Ascending aorta (tissue), 2 donors: ENCODE measurements around the gene CFLAR. TPM values are rescaled to one million over a fixed set of nuclear protein-coding genes. Genes with fewer than 3 reads are reported as not detected.
"Not testable (repeated sequence)": the region's sequence is repeated elsewhere in the genome, so short reads cannot be mapped to it uniquely, and the experiment has no call there.

Experiments
- DNase-seq, 2 donors: peaks; one replicate each; pipeline ENCODE4 v3.0.0-alpha.2; 2019; ENCODE audit warnings: low spot score in 2 of 2
- H3K27ac ChIP-seq, 2 donors: fragments of 200-600 bp; sonication (generic); one replicate each; pipeline ENCODE4 v1.5.1; 2016 to 2017; ENCODE audit warnings: mild to moderate bottlenecking in 1 of 2
- H3K27me3 ChIP-seq: fragments of 200-600 bp; sonication (generic); one replicate; pipeline ENCODE4 v1.5.1; 2017
- H3K36me3 ChIP-seq, 2 donors: fragments of 200-600 bp; sonication (generic); one replicate each; pipeline ENCODE4 v1.5.1; 2016
- H3K4me1 ChIP-seq, 2 donors: fragments of 200-600 bp; sonication (generic); one replicate each; pipeline ENCODE4 v1.5.1; 2016 to 2017; ENCODE audit warnings: mild to moderate bottlenecking in 1 of 2
- H3K4me3 ChIP-seq, 2 donors: fragments of 200-600 bp; sonication (generic); one replicate each; pipeline ENCODE4 v1.5.1; 2016 to 2017; ENCODE audit warnings: mild to moderate bottlenecking in 1 of 2
- H3K9me3 ChIP-seq, 2 donors: fragments of 200-600 bp; sonication (generic); one replicate each; pipeline ENCODE4 v1.5.1; 2016
- intact Hi-C: fragments of 100-400 bp; cut with DNase I; formaldehyde crosslinking; loops from one replicate; pipeline ENCODE4 v1.15.1; 2023
- total RNA-seq: library from RNA; depleted of rRNA; stranded (reverse); fragments of >200 nt; gene quantifications from one replicate; pipeline ENCODE4 v1.1.0, GENCODE V29; 2016
- TF ChIP-seq, protein P1 (sequence below), 3 experiments: fragments of 200-600 bp in 2 of 3; fragments of 450-650 bp in 1 of 3; sonication (generic) in 2 of 3; IDR thresholded peaks; one replicate each; pipeline ENCODE4 v1.5.1; 2016 to 2019; ENCODE audit warnings: antibody characterized with exemption in 3 of 3, mild to moderate bottlenecking in 1 of 3, moderate library complexity in 1 of 3

Gene CFLAR
- total RNA-seq, 1 donor from 2014 or later: 112 TPM

DNA sequence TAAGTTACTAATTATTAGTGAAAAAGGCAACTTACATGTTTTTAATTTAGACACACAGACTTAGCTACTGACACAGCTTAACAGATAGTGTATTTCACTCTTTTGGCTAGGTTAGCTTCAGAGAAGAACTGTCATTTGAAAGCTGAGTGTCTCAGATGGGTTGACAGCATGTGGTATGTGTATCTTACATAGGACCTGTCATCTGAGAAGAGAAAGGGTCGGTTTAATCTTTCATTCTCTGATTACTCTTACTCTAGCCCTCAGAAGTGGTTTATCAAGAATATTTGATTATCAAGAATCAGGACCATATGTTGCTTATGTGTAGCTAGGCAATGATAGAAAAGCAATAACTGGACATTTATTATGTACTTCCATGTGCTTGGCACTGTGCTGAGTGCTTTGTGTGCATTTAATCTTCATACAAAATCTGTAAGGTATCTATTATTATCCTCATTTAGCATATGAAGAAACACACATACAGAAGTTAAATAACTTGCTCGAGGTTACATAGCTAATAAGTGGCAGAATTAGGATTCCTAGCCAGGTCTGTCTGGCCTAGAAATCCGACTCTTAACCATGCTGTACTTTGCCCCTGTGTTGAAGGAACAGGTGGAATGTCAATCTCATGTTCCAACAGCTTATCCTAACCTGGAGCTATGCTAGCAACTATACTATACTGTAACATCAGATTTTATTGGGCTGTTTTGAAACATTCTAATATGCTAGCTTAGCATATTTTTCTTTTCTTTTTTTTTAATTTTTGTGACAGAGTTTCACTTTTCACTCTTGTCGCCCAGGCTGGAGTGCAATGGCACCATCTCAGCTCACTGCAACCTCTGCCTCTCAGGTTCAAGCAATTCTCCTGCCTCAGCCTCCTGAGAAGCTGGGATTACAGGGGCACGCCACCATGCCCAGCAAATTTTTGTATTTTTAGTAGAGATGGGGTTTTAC is 28.4 kb downstream of the CFLAR start:
- TF ChIP-seq, protein P1, sequence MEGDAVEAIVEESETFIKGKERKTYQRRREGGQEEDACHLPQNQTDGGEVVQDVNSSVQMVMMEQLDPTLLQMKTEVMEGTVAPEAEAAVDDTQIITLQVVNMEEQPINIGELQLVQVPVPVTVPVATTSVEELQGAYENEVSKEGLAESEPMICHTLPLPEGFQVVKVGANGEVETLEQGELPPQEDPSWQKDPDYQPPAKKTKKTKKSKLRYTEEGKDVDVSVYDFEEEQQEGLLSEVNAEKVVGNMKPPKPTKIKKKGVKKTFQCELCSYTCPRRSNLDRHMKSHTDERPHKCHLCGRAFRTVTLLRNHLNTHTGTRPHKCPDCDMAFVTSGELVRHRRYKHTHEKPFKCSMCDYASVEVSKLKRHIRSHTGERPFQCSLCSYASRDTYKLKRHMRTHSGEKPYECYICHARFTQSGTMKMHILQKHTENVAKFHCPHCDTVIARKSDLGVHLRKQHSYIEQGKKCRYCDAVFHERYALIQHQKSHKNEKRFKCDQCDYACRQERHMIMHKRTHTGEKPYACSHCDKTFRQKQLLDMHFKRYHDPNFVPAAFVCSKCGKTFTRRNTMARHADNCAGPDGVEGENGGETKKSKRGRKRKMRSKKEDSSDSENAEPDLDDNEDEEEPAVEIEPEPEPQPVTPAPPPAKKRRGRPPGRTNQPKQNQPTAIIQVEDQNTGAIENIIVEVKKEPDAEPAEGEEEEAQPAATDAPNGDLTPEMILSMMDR (IDR thresholded peaks at IDR 0.05): no peak
- H3K36me3 ChIP-seq: peaks cover 51 to 78% of the 10 kb centered on the region in 2 donors
- no peak overlapping the region for H3K27ac ChIP-seq
- no peaks in the 10 kb centered on the region for H3K27me3 ChIP-seq
- no peak overlapping the region for H3K4me3 ChIP-seq
- H3K9me3 ChIP-seq: no peaks in the 10 kb centered on the region
- no peak for DNase-seq
- H3K4me1 ChIP-seq: no peaks in the 10 kb centered on the region
- intact Hi-C loops: no loop called here

DNA sequence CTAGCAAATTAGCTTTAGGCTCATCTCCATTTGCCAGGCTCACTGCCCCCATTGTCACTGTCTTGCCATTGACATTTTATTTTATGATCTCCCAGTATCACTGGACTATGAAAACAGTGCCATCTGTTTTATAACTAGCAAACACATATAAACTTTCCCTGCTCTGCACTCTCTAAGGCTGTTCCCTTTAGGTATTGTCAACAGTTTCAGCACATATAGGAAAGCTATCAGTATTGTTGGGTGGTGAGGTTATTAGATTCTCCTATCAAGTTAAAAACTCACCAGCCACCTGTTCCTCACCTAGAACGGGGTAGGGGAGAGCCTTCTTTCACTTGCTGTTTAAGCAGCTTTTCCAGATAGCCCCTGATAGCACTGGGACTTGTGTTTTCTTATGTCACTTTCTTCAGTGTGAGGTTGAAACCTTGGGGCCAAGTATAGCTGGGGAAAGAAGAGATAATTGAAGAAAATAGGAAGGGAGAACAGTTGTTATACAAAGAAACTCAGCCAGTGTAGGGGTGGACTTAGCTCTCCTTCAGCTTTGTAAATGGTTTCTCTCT is 32.5 kb downstream of the CFLAR start:
- intact Hi-C loops: no loop called here
- Histone ChIP-seq H3K4me1 (peaks cover 4 to 16% of the 10 kb centered on the region in 2 donors), H3K27ac (peak overlapping the region; percentile 56 to 71)

DNA sequence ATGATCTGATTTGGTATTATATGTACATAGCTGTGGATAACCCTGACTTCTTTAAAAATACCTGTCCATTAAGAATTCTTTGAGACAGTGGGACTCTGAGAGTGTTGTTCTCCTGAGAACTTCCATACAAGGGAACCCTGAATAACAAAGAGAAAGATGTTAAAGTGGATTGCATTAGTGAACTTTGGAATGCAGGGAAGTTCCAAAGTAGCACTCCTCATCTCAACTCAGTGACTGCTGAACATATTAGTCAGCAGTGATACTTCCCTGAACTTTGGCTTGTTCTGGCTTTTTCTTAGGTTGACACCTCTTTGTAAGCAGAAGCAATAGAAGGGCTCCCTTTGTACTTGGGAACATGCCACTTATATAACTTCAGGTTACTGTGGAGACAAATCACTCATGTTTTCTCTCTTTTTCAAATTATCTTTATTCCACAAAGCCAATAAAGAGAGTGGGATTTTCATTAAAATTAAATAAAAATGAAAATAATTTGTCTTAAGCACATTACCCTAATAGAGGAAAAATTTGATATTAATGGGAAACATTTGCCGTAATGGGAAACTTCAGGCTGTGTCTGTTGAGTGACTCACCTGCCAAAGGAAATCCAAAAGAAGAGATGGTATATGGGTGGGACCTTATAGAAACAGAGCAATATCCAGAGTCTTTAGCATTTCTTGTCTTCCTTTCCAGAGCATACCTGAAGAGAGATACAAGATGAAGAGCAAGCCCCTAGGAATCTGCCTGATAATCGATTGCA is 33.3 kb downstream of the CFLAR start:
- no peaks in the 10 kb centered on the region for H3K9me3 ChIP-seq
- peak overlapping the region in 1 of 2 donors; percentile 71 for H3K27ac ChIP-seq
- H3K36me3 ChIP-seq: peaks cover 44 to 80% of the 10 kb centered on the region in 2 donors
- intact Hi-C loops: no loop called here
- H3K4me3 ChIP-seq: no peak overlapping the region
- H3K27me3 ChIP-seq: no peaks in the 10 kb centered on the region
- TF ChIP-seq, protein P1 (IDR thresholded peaks at IDR 0.05): no peak
- peaks cover 4 to 16% of the 10 kb centered on the region in 2 donors for H3K4me1 ChIP-seq
- no peak for DNase-seq

More for the DNA sequence above, 32.5 kb downstream of the CFLAR start:
- no peak overlapping the region for H3K4me3 ChIP-seq
- no peaks in the 10 kb centered on the region for H3K27me3 ChIP-seq
- no peak for DNase-seq
- H3K36me3 ChIP-seq: peaks cover 46 to 76% of the 10 kb centered on the region in 2 donors
- no peaks in the 10 kb centered on the region for H3K9me3 ChIP-seq
- TF ChIP-seq, protein P1 (IDR thresholded peaks at IDR 0.05): no peak

DNA sequence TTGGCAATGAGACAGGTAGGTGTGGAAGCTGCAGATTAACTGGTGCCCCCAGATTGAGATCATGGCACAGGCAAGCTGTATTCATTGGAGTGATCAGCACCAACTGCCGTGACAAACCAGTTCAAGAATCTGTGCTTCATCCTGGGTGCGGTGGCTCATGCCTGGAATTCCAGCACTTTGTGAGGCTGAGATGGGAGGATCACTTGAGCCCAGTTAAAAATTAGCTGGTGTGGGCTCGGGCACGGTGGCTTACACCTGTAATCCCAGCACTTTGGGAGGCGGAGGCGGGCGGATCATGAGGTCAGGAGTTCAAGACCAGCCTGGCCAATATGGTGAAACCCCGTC is 33.8 kb downstream of the CFLAR start:
- Histone ChIP-seq H3K27ac (peak overlapping the region in 1 of 2 donors; percentile 71), H3K36me3 (peaks cover 49 to 80% of the 10 kb centered on the region in 2 donors), H3K4me1 (peaks cover 4 to 16% of the 10 kb centered on the region in 2 donors)
- DNase-seq, H3K27me3 ChIP-seq, H3K4me3 ChIP-seq, H3K9me3 ChIP-seq: not testable (repeated sequence)
- intact Hi-C loops: loop anchor here (5.0 kb wide), 1 partner anchor 32 kb away; the partner anchor contains the start of gene CFLAR

DNA sequence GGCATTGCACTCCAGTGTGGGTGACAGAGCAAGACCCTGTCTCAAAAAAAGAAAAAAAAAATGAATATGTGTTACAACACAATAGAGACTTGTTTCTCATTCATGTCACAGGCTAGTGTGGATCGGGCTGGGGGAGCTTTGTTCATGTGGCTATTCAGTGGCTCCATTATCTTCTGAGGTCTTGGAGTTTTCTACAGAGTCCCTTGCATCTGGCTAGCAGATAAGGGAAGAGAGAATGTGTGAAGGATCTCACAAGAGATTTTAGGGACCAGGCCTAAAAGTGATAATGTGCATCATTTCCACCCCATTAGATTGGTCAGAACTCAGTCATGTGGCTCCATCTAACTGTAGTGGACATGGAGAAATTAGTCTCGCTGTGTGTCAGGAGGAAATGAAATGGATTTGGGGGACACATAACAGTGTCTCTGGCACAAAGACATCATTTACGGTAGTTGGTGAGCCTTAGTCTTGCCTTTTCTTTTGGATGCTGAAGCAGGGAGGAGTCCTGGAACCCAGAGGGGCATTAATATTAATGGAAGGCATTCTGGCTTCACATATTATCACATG is 34.6 kb downstream of the CFLAR start:
- DNase-seq: no peak
- H3K4me1 ChIP-seq: peaks cover 4 to 16% of the 10 kb centered on the region in 2 donors
- H3K27me3 ChIP-seq: no peaks in the 10 kb centered on the region
- peaks cover 52 to 78% of the 10 kb centered on the region in 2 donors for H3K36me3 ChIP-seq
- TF ChIP-seq, protein P1 (IDR thresholded peaks at IDR 0.05): no peak
- intact Hi-C loops: loop anchor here (5.0 kb wide), 1 partner anchor 33 kb away; the partner anchor contains the start of gene CFLAR
- H3K4me3 ChIP-seq: no peak overlapping the region
- no peaks in the 10 kb centered on the region for H3K9me3 ChIP-seq
- peak overlapping the region; percentile 67 to 71 for H3K27ac ChIP-seq
